Activated CD4-positive, alpha-beta T cell treated with anti-CD3 and anti-CD28 coated beads, Interleukin-2, amount 10 ng/mL, durations not matched to agents 24 days and 14 days (primary cell): ENCODE measurements around the gene OR10H1. TPM values are rescaled to one million over a fixed set of nuclear protein-coding genes. Genes with fewer than 3 reads are reported as not detected.
A peak's percentile ranks its signal among the peaks of the same experiment; 100 is the strongest.
"Not testable (repeated sequence)": the region's sequence is repeated elsewhere in the genome, so short reads cannot be mapped to it uniquely, and the experiment has no call there.

Experiments
- DNase-seq: peaks from one replicate; pipeline ENCODE4 v3.0.0; 2022
- H3K27ac Mint-ChIP-seq: one replicate; pipeline ENCODE4 v1.8.0; 2022; ENCODE audit warnings: mild to moderate bottlenecking, mixed read lengths
- H3K27me3 Mint-ChIP-seq: one replicate; pipeline ENCODE4 v1.8.0; 2022; ENCODE audit warnings: mixed read lengths
- H3K36me3 Mint-ChIP-seq: one replicate; pipeline ENCODE4 v1.8.0; 2022; ENCODE audit warnings: low read depth, mild to moderate bottlenecking, mixed read lengths
- H3K4me1 Mint-ChIP-seq: one replicate; pipeline ENCODE4 v1.8.0; 2021; ENCODE audit warnings: mixed read lengths
- H3K4me3 Mint-ChIP-seq: one replicate; pipeline ENCODE4 v1.8.0; 2022; ENCODE audit warnings: mild to moderate bottlenecking, moderate library complexity, mixed read lengths
- H3K9me3 Mint-ChIP-seq: one replicate; pipeline ENCODE4 v1.8.0; 2021; ENCODE audit warnings: mixed read lengths
- intact Hi-C: fragments of 100-400 bp; cut with micrococcal nuclease; formaldehyde crosslinking; loops from one replicate; pipeline ENCODE4 v1.15.1; 2023
- total RNA-seq: library from RNA; stranded (reverse); gene quantifications from 2 replicates; pipeline ENCODE4 v1.2.3, GENCODE V29; 2022

The OR10H1 gene
- total RNA-seq, 1 donor from 2014 or later, result 0.05 TPM

DNA sequence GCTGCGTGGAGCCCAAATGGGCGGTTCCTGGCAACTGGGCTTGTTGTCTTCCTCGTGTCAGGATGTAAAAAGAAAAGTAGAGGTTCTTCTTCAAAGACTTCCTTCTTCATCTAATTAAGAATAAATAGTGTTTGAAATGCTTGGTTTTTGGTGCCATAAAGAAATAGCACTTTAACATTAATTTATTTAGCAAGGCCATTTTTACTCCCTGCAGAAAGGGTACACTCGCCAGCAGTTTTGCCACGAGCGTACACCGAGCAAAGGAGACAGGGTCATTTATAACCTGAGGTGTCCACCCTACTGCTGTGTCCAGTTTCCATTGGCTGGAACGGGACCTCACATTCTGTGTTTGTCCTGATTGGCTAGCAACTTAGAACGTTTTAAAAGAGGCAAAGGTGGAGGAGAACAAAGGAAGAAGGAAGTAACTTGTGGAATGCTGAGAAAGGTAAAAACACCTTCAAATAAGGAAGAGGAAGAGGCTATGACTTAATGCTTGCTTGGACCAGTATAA lies 21.8 kb upstream of the OR10H1 start:
- H3K36me3 Mint-ChIP-seq, result no peaks in the 10 kb centered on the region
- intact Hi-C loops, result loop anchor here (5.0 to 10.0 kb wide), 2 partner anchors 238 to 360 kb away; partner anchors contain the start of genes AP1M1 and TPM4
- H3K27ac Mint-ChIP-seq, result peak overlapping the region; percentile 98
- H3K27me3 Mint-ChIP-seq, result no peaks in the 10 kb centered on the region
- H3K4me3 Mint-ChIP-seq, result peak overlapping the region; percentile 87
- H3K9me3 Mint-ChIP-seq, result no peaks in the 10 kb centered on the region
- H3K4me1 Mint-ChIP-seq, result peaks cover 14% of the 10 kb centered on the region
- no peak for DNase-seq

DNA sequence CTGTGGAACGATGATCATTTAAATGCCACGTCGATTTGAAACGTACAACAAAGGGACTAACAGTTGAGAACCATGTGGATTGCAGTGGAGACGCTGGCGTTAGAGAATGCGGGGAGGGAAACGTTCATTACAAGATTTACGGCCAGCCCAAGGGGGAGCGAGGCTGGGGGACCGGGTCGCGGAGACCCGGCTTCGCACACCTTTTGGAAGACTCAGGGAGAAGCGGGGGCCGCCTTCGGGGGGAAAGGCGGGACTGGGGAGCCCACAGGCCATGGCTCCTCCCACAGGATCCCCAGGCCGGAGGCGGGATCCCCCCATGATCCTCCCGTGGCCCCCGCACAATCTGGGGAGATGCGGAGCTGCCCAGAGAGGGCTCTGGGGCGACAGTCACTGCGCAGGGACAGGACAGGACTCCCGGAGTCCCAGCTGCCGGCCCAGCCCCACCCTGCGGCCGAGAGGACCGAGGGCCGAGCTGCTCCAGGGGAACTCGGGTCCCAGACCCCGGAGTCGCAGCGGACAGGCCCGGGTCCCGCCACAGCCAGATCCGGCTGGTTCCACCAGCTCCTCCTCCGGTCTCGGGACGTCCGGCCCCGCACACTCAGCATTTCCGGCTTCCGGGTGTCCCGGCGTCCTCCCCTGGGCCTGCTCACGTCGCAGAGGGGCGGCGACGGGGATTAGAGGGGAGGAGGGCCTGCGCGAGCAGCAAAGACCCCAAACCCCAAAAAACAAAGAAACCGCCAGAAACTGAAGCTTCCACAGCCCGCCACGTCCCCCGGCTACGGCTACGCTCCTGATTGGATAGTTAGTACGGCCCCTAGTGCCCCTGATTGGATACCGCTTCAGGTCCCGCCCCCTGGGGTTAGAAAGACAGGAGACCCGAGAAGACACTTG lies 21.1 kb upstream of the OR10H1 start:
- H3K9me3 Mint-ChIP-seq, result no peaks in the 10 kb centered on the region
- peaks cover 13% of the 10 kb centered on the region for H3K4me1 Mint-ChIP-seq
- DNase-seq, result peak; percentile 99
- intact Hi-C loops, result loop anchor here (5.0 to 10.0 kb wide), 2 partner anchors 238 to 361 kb away; partner anchors contain the start of genes AP1M1 and TPM4
- peak overlapping the region; percentile 87 for H3K4me3 Mint-ChIP-seq
- peak overlapping the region; percentile 98 for H3K27ac Mint-ChIP-seq
- no peaks in the 10 kb centered on the region for H3K27me3 Mint-ChIP-seq
- H3K36me3 Mint-ChIP-seq, result no peaks in the 10 kb centered on the region

DNA sequence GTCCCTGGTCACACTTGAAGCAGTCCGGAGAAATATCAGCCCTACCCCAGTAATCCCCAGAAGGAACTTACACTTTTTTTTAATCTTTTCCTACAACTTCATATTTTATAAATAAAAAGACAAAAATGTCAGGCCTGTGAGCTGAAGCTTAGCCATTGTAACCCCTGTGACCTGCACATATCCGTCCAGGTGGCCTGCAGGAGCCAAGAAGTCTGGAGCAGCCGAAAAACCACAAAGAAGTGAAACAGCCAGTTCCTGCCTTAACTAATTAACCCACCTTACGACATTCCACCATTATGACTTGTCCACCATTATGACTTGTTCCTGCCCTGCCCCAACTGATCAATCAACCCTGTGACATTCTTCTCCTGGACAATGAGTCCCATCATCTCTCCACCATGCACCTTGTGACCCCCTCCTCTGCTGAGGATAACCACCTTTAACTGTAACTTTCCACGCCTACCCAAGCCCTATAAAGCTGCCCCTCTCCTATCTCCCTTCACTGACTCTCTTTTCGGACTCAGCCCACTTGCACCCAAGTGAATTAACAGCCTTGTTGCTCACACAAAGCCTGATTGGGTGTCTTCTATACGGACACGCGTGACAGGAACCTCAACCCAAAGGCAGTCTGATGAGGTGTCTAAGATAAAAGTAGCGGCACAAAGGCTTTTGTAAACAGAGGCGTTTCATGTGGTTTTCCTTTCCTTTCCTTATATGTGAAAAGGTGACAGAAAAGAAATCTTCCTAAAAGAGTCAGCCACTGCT lies 20.3 kb upstream of the OR10H1 start:
- intact Hi-C loops, result loop anchor here (5.0 to 10.0 kb wide), 2 partner anchors 239 to 362 kb away; partner anchors contain the start of genes AP1M1 and TPM4
- peaks cover 13% of the 10 kb centered on the region for H3K4me1 Mint-ChIP-seq
- DNase-seq, result peak; percentile 90
- not testable (repeated sequence) for H3K36me3 Mint-ChIP-seq, H3K9me3 Mint-ChIP-seq, H3K27me3 Mint-ChIP-seq
- H3K27ac Mint-ChIP-seq, result peak overlapping the region; percentile 98
- H3K4me3 Mint-ChIP-seq, result peak overlapping the region; percentile 87

DNA sequence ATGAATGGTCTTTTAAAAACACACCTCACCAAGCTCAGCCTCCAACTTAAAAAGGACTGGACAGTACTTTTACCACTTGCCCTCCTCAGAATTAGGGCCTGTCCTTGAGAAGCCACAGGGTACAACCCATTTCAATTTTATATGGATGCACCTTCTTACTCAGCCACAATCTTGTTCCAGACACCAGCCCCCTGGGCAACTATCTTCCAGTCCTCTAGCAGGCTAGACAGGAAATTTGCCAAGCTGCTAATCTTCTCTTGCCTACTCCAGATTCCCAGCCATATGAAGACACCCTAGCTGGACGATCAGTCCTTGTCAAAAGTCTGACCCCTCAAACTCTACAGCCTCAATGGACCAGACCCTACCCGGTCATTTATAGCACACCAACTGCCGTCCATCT lies 18.8 kb upstream of the OR10H1 start:
- H3K4me1 Mint-ChIP-seq, result peaks cover 13% of the 10 kb centered on the region
- not testable (repeated sequence) for H3K4me3 Mint-ChIP-seq, DNase-seq, H3K27me3 Mint-ChIP-seq, H3K9me3 Mint-ChIP-seq, H3K27ac Mint-ChIP-seq, H3K36me3 Mint-ChIP-seq
- intact Hi-C loops, result loop anchor here (10.0 kb wide), 1 partner anchor 241 kb away; the partner anchor contains the start of gene TPM4

DNA sequence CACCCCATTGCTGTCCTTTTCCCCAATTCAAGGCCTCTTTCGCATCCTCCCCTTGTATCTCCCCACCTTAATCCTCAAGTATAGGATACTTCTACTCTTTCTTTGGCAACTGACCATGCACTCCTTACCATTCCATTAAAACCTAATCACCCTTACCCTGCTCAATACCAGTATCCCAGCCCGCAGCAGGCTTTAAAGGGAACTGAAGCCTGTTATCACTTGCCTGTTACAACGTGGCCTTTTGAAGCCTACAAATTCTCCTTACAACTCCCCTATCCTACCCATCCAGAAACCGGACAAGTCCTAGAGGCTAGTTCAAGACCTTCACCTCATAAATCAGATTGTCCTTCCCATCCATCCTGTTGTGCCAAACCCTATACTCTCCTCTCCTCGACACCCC lies 16.2 kb upstream of the OR10H1 start:
- peaks cover 6% of the 10 kb centered on the region for H3K4me1 Mint-ChIP-seq
- DNase-seq, result no peak
- no peak overlapping the region for H3K27ac Mint-ChIP-seq
- intact Hi-C loops, result loop anchor here (10.0 kb wide), 1 partner anchor 243 kb away; the partner anchor contains the start of gene TPM4
- H3K4me3 Mint-ChIP-seq, result no peak overlapping the region
- no peaks in the 10 kb centered on the region for H3K36me3 Mint-ChIP-seq
- H3K9me3 Mint-ChIP-seq, result no peaks in the 10 kb centered on the region
- H3K27me3 Mint-ChIP-seq, result peaks cover 11% of the 10 kb centered on the region

DNA sequence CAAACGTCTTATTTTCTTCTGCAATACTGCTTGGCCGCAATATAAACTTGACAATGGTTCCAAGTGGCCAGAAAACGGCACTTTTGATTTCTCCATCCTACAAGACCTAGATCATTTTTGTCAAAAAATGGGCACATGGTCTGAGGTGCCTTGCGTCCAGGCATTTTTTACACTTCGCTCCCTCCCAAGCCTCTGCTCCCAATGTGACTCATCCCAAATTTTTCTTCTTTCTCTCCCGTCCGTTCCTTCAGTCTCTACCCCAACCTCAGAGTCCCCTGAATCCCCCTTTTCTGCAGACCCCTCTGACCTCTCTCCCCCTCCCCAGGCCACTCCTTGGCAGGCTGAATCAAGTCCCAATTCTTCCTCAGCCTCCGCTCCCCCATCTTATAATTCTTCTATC lies 14.3 kb upstream of the OR10H1 start:
- Mint-ChIP-seq H3K9me3 (no peaks in the 10 kb centered on the region), H3K27ac (no peak overlapping the region), H3K4me3 (no peak overlapping the region), H3K36me3 (no peaks in the 10 kb centered on the region), H3K4me1 (no peaks in the 10 kb centered on the region), H3K27me3 (peaks cover 13% of the 10 kb centered on the region)
- DNase-seq, result no peak
- intact Hi-C loops, result loop anchor here (10.0 kb wide), 1 partner anchor 245 kb away; the partner anchor contains the start of gene TPM4

DNA sequence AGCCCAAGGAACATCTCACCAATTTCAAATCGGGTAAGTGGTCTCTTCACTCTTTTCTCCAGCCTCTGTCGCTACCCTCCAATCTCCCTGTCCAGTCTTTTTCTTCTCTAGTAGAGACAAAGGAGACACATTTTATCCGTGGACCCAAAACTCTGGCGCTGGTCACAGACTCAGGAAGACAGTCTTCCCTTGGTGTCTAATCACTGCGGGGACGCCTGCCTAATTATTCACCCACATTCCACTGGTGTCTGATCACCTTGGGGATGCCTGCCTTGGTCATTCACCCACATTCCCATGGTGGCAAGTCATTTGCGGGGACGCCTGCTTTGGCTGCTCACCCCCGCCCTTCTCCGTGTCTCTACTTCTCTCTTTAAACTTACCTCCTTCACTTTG lies 13.8 kb upstream of the OR10H1 start:
- intact Hi-C loops, result no loop called here
- DNase-seq, result no peak
- peaks cover 13% of the 10 kb centered on the region for H3K27me3 Mint-ChIP-seq
- H3K9me3 Mint-ChIP-seq, result no peaks in the 10 kb centered on the region
- no peaks in the 10 kb centered on the region for H3K36me3 Mint-ChIP-seq
- H3K4me3 Mint-ChIP-seq, result no peak overlapping the region
- H3K4me1 Mint-ChIP-seq, result no peaks in the 10 kb centered on the region
- H3K27ac Mint-ChIP-seq, result no peak overlapping the region

DNA sequence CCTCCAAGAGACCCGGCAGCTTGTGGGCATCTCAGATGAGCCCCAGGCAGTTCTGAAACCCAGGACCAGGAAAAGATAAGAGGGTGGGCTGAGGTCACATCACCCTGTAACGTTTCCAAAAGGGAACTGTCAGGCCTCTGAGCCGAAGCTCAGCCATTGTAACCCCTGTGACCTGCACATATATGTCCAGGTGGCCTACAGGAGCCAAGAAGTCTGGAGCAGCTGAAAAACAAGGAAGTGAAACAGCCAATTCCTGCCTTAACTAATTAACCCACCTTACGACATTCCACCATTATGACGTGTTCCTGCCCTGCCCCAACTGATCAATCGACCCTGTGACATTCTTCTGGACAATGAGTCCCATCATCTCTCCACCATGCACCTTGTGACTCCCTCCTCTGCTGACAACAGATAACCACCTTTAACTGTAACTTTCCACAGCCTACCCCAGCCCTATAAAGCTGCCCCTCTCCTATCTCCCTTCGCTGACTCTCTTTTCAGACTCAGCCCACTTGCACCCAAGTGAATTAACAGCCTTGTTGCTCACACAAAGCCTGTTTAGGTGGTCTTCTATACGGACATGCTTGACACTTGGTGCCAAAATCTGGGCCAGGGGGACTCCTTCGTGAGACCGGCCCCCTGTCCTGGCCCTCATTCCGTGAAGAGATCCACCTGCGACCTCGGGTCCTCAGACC lies 13.3 kb upstream of the OR10H1 start:
- intact Hi-C loops, result not testable (repeated sequence)

DNA sequence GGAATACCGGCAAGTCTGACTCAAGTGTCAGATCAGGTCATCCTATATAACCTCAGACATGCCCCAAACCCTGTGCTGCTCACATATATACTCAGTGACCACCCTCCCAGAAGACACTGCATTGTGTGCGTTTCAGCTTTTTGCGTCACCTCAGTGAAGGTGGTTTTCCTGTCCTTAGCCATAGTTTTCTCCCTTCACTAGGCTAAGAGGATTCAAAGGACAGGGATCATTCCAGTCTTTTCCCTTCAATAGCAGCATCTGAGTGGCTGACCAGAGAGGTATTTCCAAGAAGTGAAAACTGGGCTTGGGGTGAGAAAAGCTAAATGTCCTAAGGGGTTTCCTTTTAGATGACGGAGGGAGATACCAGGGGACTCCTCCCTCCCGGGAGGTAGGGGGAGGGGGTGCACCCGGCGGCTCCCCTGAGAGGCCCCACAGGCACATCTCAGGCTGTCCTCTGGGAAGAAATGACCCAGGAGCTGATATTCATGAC lies 12.7 kb upstream of the OR10H1 start:
- intact Hi-C loops, result no loop called here
- no peaks in the 10 kb centered on the region for H3K4me1 Mint-ChIP-seq
- H3K27ac Mint-ChIP-seq, result no peak overlapping the region
- no peaks in the 10 kb centered on the region for H3K36me3 Mint-ChIP-seq
- H3K27me3 Mint-ChIP-seq, result peaks cover 14% of the 10 kb centered on the region
- no peak overlapping the region for H3K4me3 Mint-ChIP-seq
- no peak for DNase-seq
- no peaks in the 10 kb centered on the region for H3K9me3 Mint-ChIP-seq

More for the DNA sequence above, 13.3 kb upstream of the OR10H1 start:
- not testable (repeated sequence) for DNase-seq, H3K27ac Mint-ChIP-seq, H3K36me3 Mint-ChIP-seq, H3K9me3 Mint-ChIP-seq, H3K4me1 Mint-ChIP-seq, H3K4me3 Mint-ChIP-seq
- H3K27me3 Mint-ChIP-seq, result peaks cover 14% of the 10 kb centered on the region

DNA sequence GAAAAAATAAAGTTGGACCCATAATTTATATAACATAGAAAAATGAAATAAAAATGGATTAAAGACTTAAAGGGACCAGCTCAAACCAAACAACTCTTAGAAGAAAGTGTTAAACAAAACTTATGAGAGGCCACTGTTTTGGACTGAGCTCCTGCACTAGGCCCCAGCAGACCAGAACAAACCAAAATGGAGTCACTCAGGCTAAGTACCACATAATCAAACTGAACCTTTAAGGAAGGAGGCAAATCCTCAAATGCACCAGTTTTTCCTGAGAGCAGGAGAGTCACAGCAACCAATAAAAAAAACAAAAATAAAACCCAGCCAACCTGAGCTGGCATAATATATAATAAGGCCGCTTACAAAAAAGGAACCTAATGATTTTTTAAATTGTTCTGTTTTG lies 10.3 kb upstream of the OR10H1 start:
- no peak for DNase-seq
- peaks cover 14% of the 10 kb centered on the region for H3K27me3 Mint-ChIP-seq
- intact Hi-C loops, result no loop called here

DNA sequence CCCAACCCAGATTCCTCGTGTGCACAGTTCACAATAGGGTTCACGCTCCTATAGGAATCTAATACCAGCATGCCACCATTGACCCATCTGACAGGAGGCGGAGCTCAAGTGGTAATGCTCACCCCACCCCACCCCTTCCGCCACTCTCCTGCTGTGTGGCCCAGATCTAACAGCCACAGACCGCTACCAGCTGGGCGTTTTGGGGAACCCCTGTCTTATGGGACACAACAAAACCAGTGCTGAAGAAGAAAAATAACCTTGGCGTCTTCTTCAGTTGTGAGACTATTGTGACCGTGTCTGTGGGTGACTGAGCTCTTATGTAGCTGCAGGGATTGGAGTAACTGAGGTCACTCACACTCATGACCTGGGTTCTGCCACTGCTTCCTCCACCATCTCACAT lies 5.2 kb upstream of the OR10H1 start:
- no peak for DNase-seq
- Mint-ChIP-seq H3K27me3 (peaks cover 4% of the 10 kb centered on the region), H3K9me3 (no peaks in the 10 kb centered on the region), H3K4me1 (no peaks in the 10 kb centered on the region), H3K27ac (no peak overlapping the region), H3K4me3 (no peak overlapping the region), H3K36me3 (no peaks in the 10 kb centered on the region)
- intact Hi-C loops, result no loop called here

More for the DNA sequence above, 10.3 kb upstream of the OR10H1 start:
- Mint-ChIP-seq H3K36me3 (no peaks in the 10 kb centered on the region), H3K4me1 (no peaks in the 10 kb centered on the region), H3K27ac (no peak overlapping the region), H3K9me3 (no peaks in the 10 kb centered on the region), H3K4me3 (no peak overlapping the region)

DNA sequence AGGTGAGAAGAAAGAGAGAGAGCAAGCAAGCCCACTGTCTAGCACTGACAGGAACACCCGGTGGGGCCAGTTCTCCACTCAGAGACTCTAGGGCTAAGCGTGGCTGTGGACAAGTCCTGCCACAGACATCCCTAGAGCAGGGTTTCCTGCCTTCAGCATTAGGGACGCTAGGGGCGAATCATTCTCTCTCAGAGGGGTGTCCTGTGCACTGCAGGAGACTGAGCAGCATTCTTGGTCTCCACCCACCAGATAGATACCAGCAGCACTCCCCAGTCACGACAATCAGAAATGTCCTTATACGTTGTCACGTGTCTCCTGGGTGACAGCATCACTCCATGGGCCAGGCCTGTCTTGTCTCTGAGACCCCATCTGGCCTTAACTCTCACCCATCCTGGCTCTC lies 1.5 kb downstream of the OR10H1 start:
- DNase-seq, result no peak
- Mint-ChIP-seq H3K4me3 (no peak overlapping the region), H3K4me1 (no peaks in the 10 kb centered on the region), H3K27me3 (peaks cover 25% of the 10 kb centered on the region), H3K27ac (no peak overlapping the region), H3K9me3 (no peaks in the 10 kb centered on the region), H3K36me3 (no peaks in the 10 kb centered on the region)
- intact Hi-C loops, result no loop called here

DNA sequence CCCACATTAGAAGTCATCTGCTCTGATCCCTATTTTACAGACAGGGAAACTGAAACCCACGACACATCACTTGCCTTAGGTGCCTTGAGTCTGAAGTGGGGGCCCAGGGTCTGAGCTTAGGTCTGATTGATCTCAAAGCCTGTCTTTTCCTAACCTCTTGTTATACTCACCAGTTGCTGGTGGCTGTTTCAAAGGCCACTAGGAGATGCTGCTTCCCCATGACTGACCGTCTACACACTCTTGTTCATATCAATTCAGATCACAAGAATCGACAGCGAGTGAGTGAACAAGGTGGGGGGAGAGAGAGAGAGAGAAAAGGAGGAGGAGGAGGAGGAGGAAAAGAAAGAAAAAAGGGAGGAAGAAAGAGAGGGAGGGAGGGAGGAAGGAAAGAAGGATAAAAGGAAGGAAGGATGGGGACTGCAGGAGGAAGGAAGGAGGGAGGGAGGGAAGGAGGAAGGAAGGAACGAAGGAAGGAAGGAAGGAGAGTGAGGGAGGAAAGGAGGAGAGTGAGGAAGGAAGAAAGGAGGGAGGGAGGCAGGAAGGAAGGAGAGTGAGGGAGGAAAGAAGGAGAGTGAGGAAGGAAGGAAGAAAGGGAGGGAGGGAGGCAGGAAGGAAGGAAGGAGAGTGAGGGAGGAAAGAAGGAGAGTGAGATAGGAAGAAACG lies 3.3 kb downstream of the OR10H1 start:
- H3K4me1 Mint-ChIP-seq, result no peaks in the 10 kb centered on the region
- peaks cover under 1% of the 10 kb centered on the region for H3K9me3 Mint-ChIP-seq
- peak; percentile 68 for DNase-seq
- no peak overlapping the region for H3K27ac Mint-ChIP-seq
- intact Hi-C loops, result no loop called here
- no peak overlapping the region for H3K4me3 Mint-ChIP-seq
- no peaks in the 10 kb centered on the region for H3K36me3 Mint-ChIP-seq
- peaks cover 25% of the 10 kb centered on the region for H3K27me3 Mint-ChIP-seq
